Prostate gland (tissue), 2 donors: Measurements from ENCODE around the gene REXO4. TPM values are rescaled to one million over a fixed set of nuclear protein-coding genes. Genes with fewer than 3 reads are reported as not detected.

Source experiments
- DNase-seq: peaks from one replicate; pipeline ENCODE4 v3.0.0-alpha.2; 2019; ENCODE audit warnings: low spot score
- H3K27ac ChIP-seq, 2 donors: fragments of 200-600 bp; sonication (generic); 2 replicates each; pipeline ENCODE4 v1.5.1; 2017 to 2019
- H3K27me3 ChIP-seq: fragments of 200-600 bp; sonication (generic); replicated peaks from 2 replicates; pipeline ENCODE4 v1.5.1; 2019; ENCODE audit not compliant: insufficient read depth
- H3K36me3 ChIP-seq, 2 donors: fragments of 200-600 bp; sonication (generic); 1 replicate in 1 of 2; 2 replicates in 1 of 2; pipeline versions ENCODE4 v1.5.1 to v1.8.1; 2017 to 2019
- H3K4me1 ChIP-seq: fragments of 200-600 bp; sonication (generic); replicated peaks from 2 replicates; pipeline ENCODE4 v1.5.1; 2019
- H3K4me3 ChIP-seq, 2 donors: fragments of 200-600 bp; sonication (generic); 2 replicates each; pipeline ENCODE4 v1.5.1; 2017 to 2019
- H3K9me3 ChIP-seq: fragments of 200-600 bp; sonication (generic); 2 replicates; pipeline ENCODE4 v1.5.1; 2017
- POLR2A ChIP-seq: fragments of 450-650 bp; IDR thresholded peaks from one replicate; pipeline ENCODE4 v1.6.1; 2016; ENCODE audit warnings: antibody characterized with exemption, mild to moderate bottlenecking
- POLR2AphosphoS5 ChIP-seq: sonication (generic); formaldehyde crosslinking; IDR thresholded peaks from one replicate; pipeline ENCODE4 v1.6.1; 2017; ENCODE audit warnings: antibody characterized with exemption
- WGBS: methylation state at CpG from one replicate; pipeline ENCODE4 v1.1.5; 2018; 5-methylcytosine and 5-hydroxymethylcytosine counted together
- intact Hi-C: fragments of 100-400 bp; cut with DNase I; formaldehyde crosslinking; loops from one replicate; pipeline ENCODE4 v1.14.2; 2022
- total RNA-seq, 2 donors: library from RNA; depleted of rRNA; stranded (reverse); fragments of >200 nt; gene quantifications; one replicate each; pipeline ENCODE4 v1.1.0, GENCODE V29; 2016
- TF ChIP-seq, protein P1 (sequence below), 4 experiments: fragments of 200-600 bp in 2 of 4; fragments of 450-650 bp in 2 of 4; sonication (generic) in 2 of 4; IDR thresholded peaks; 1 replicate in 3 of 4; 2 replicates in 1 of 4; pipeline ENCODE4 v1.5.1; 2016 to 2019; ENCODE audit warnings: antibody characterized with exemption in 4 of 4, mild to moderate bottlenecking in 2 of 4, moderate library complexity in 2 of 4

The REXO4 gene
- total RNA-seq, 2 donors from 2014 or later: 20.8 to 34.5 TPM

GRCh38 chr9:133360400-133361393 lies 57.1 kb downstream of the REXO4 start:
- Histone ChIP-seq H3K27ac (no peak overlapping the region), H3K4me1 (peaks cover 23% of the 10 kb centered on the region), H3K27me3 (no peaks in the 10 kb centered on the region), H3K36me3 (no peaks in the 10 kb centered on the region), H3K4me3 (no peak overlapping the region), H3K9me3 (no peaks in the 10 kb centered on the region)
- WGBS: 85% methylated on average over 21 of the region's 21 CpGs
- intact Hi-C loops: no loop called here
- no peak for DNase-seq
- TF ChIP-seq, protein P1, sequence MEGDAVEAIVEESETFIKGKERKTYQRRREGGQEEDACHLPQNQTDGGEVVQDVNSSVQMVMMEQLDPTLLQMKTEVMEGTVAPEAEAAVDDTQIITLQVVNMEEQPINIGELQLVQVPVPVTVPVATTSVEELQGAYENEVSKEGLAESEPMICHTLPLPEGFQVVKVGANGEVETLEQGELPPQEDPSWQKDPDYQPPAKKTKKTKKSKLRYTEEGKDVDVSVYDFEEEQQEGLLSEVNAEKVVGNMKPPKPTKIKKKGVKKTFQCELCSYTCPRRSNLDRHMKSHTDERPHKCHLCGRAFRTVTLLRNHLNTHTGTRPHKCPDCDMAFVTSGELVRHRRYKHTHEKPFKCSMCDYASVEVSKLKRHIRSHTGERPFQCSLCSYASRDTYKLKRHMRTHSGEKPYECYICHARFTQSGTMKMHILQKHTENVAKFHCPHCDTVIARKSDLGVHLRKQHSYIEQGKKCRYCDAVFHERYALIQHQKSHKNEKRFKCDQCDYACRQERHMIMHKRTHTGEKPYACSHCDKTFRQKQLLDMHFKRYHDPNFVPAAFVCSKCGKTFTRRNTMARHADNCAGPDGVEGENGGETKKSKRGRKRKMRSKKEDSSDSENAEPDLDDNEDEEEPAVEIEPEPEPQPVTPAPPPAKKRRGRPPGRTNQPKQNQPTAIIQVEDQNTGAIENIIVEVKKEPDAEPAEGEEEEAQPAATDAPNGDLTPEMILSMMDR (IDR thresholded peaks at IDR 0.05): no peak
- TF ChIP-seq POLR2A: no peak
- TF ChIP-seq POLR2AphosphoS5: no peak

GRCh38 chr9:133359399-133360175 lies 58.2 kb downstream of the REXO4 start:
- intact Hi-C loops: no loop called here
- no peak for DNase-seq
- TF ChIP-seq, protein P1 (IDR thresholded peaks at IDR 0.05): peak in 2 of 4 experiments; percentile 16 to 43
- no peak for TF ChIP-seq POLR2A
- no peaks in the 10 kb centered on the region for H3K27me3 ChIP-seq
- 46% methylated on average over 18 of the region's 20 CpGs for WGBS
- no peak overlapping the region for H3K27ac ChIP-seq
- peaks cover 22% of the 10 kb centered on the region for H3K4me1 ChIP-seq
- H3K4me3 ChIP-seq: no peak overlapping the region
- H3K36me3 ChIP-seq: no peaks in the 10 kb centered on the region
- no peaks in the 10 kb centered on the region for H3K9me3 ChIP-seq

GRCh38 chr9:133357656-133358055 lies 60.2 kb downstream of the REXO4 start:
- intact Hi-C loops: no loop called here
- DNase-seq: no peak
- 85% methylated on average over 14 of the region's 14 CpGs for WGBS
- H3K9me3 ChIP-seq: no peaks in the 10 kb centered on the region
- H3K36me3 ChIP-seq: peaks cover 0 to 3% of the 10 kb centered on the region in 2 donors
- TF ChIP-seq POLR2A (no peak), POLR2AphosphoS5 (no peak)
- TF ChIP-seq, protein P1 (IDR thresholded peaks at IDR 0.05): no peak
- peaks cover 21% of the 10 kb centered on the region for H3K4me1 ChIP-seq
- H3K27ac ChIP-seq: no peak overlapping the region
- H3K4me3 ChIP-seq: no peak overlapping the region
- H3K27me3 ChIP-seq: no peaks in the 10 kb centered on the region

- DNase-seq: peak; percentile 84
- Histone ChIP-seq H3K9me3 (no peaks in the 10 kb centered on the region), H3K27me3 (no peaks in the 10 kb centered on the region), H3K27ac (peak within 1 kb of the TSS; percentile 49 to 67), H3K36me3 (peaks cover 0 to 8% of the 10 kb centered on the region in 2 donors), H3K4me1 (peaks cover 18% of the 10 kb centered on the region), H3K4me3 (peak within 1 kb of the TSS; percentile 70 to 87)
- peak; percentile 67 for TF ChIP-seq POLR2AphosphoS5
- TF ChIP-seq POLR2A: peak; percentile 44
- TF ChIP-seq, protein P1 (IDR thresholded peaks at IDR 0.05): peak in 1 of 4 experiments; percentile 18
- intact Hi-C loops: no loop called here
- 1% methylated on average over 45 of the region's 78 CpGs for WGBS
Observed at GRCh38 chr9:133356391-133357091, 61.3 kb downstream of the REXO4 start, which contains the start of the genes SURF1 and SURF2. Gene SURF1 (minus strand): TSS chr9:133356487. CDS start chr9:133356453, 34 bp downstream. Gene SURF2 (plus strand): TSS chr9:133356550. CDS start chr9:133356593, 43 bp downstream.

Other genes with a start within 250 kb of the REXO4 start
- gene OBP2B, start 208.8 kb downstream of the REXO4 start, total RNA-seq: 10 to 100 TPM in 1 of 2 donors, 1 to 10 TPM in 1; 1.6 to 35.2 TPM
- 10 to 100 TPM in 1 of 2 donors, 1 to 10 TPM in 1; 3.5 to 14.8 TPM for gene ABO, start 142.8 kb downstream of the REXO4 start, total RNA-seq
- gene SURF6, start 81.8 kb downstream of the REXO4 start, total RNA-seq: 10 to 100 TPM; 25.7 to 40.3 TPM
- gene MED22, start 69.9 kb downstream of the REXO4 start, total RNA-seq: 10 to 100 TPM; 31.1 to 32.6 TPM
- 1,000 to 10,000 TPM; 1,667 to 2,501 TPM for gene RPL7A, start 69.8 kb downstream of the REXO4 start, total RNA-seq
- 10 to 100 TPM; 53.3 to 73.8 TPM for gene SURF1, start 61.5 kb downstream of the REXO4 start, total RNA-seq
- gene SURF2, start 61.5 kb downstream of the REXO4 start, total RNA-seq: 10 to 100 TPM; 16.4 to 57.6 TPM
- gene SURF4, start 42.0 kb downstream of the REXO4 start, total RNA-seq: 100 to 1,000 TPM; 185 to 204 TPM
- 1 to 10 TPM in 1 of 2 donors, under 1 TPM in 1; 0.87 to 1.0 TPM for gene STKLD1, start 41.6 kb downstream of the REXO4 start, total RNA-seq
- gene ADAMTS13, start 4.4 kb upstream of the REXO4 start, total RNA-seq: 1 to 10 TPM; 2.8 to 8.1 TPM
- gene CACFD1, start 42.0 kb upstream of the REXO4 start, total RNA-seq: 10 to 100 TPM; 23.0 to 40.2 TPM
- gene SLC2A6, start 61.1 kb upstream of the REXO4 start, total RNA-seq: 1 to 10 TPM in 1 of 2 donors, under 1 TPM in 1; 0.77 to 3.4 TPM
- not detected for gene MYMK, start 106.9 kb upstream of the REXO4 start, total RNA-seq
- 10 to 100 TPM in 1 of 2 donors, 1 to 10 TPM in 1; 1.6 to 11.6 TPM for gene ADAMTSL2, start 116.7 kb upstream of the REXO4 start, total RNA-seq
- under 1 TPM in 1 of 2 donors, not detected in 1; 0.85 TPM for gene FAM163B, start 191.4 kb upstream of the REXO4 start, total RNA-seq
- gene DBH, start 218.4 kb upstream of the REXO4 start, total RNA-seq: not detected